Neural cell (in vitro differentiated cells): ENCODE measurements around the gene ZSCAN5A.

Experiments used
- CTCF ChIP-seq: fragments of 450-650 bp; IDR thresholded peaks from 2 replicates; pipeline ENCODE4 v1.5.1; 2014; ENCODE audit warnings: antibody characterized with exemption, mild to moderate bottlenecking, moderate library complexity; ENCODE audit not compliant: poor library complexity, severe bottlenecking
- EZH2 ChIP-seq: fragments of 200-600, 300-800 bp; shearing (Covaris generic), sonication (generic); IDR thresholded peaks from 2 replicates; pipeline ENCODE4 v1.6.1; 2014; ENCODE audit warnings: antibody characterized with exemption, low read length, borderline replicate concordance, mild to moderate bottlenecking; ENCODE audit not compliant: insufficient read depth, poor library complexity, severe bottlenecking

- TF ChIP-seq CTCF (no peak), EZH2 (no peak)
Measured at GRCh38 chr19:56295531-56296455, 18.8 kb downstream of the ZSCAN5A start.
